OCI-LY7 (cell line): ENCODE data around the gene WNT7B. TPM values are rescaled to one million over a fixed set of nuclear protein-coding genes. Genes with fewer than 3 reads are reported as not detected.
A peak's percentile ranks its signal among the peaks of the same experiment; 100 is the strongest.

Experiments
- BruUV-seq: library from RNA; stranded (reverse); fragments of 400-500 nt; replicated peaks from 2 replicates; lab custom pipeline; 2021; lab: Mats Ljungman, UMichigan
- CTCF ChIA-PET: fragments of 300-600 bp; sonication (Branson Sonifier 250); formaldehyde crosslinking; loops from one replicate; lab custom pipeline; 2022; ENCODE audit warnings: antibody characterized with exemption; ENCODE audit not compliant: unreplicated experiment; lab: Charles Lee
- POLR2A ChIA-PET: fragments of 300-600 bp; sonication (Branson Sonifier 250); formaldehyde crosslinking; loops from one replicate; lab custom pipeline; 2022; ENCODE audit warnings: antibody characterized with exemption; lab: Charles Lee
- DNase-seq: peaks from one replicate; pipeline ENCODE4 v3.0.0-alpha.2; 2015; ENCODE audit warnings: low spot score
- H2AFZ ChIP-seq: fragments of 200-600 bp; sonication (generic), shearing (Covaris generic); 2 replicates; pipeline ENCODE4 v1.6.1; 2014; ENCODE audit warnings: mild to moderate bottlenecking, antibody characterized with exemption, low read length, moderate library complexity
- H3K27ac ChIP-seq: fragments of 200-600 bp; sonication (generic); 2 replicates; pipeline ENCODE4 v1.5.1; 2014; ENCODE audit warnings: mixed run types, low read depth, mild to moderate bottlenecking, moderate library complexity, low read length, inconsistent platforms; ENCODE audit not compliant: poor library complexity, severe bottlenecking
- H3K36me3 ChIP-seq: fragments of 200-600 bp; sonication (generic); 2 replicates; pipeline ENCODE4 v1.6.1; 2014; ENCODE audit warnings: mild to moderate bottlenecking, antibody characterized with exemption, low read length, moderate library complexity, mixed read lengths; ENCODE audit not compliant: insufficient read depth
- H3K4me1 ChIP-seq: fragments of 200-600 bp; sonication (generic); 2 replicates; pipeline ENCODE4 v1.5.1; 2014; ENCODE audit warnings: mild to moderate bottlenecking, low read length; ENCODE audit not compliant: insufficient read depth, poor library complexity, severe bottlenecking
- H3K4me2 ChIP-seq: fragments of 200-600 bp; sonication (generic); 2 replicates; pipeline ENCODE4 v1.6.1; 2014; ENCODE audit warnings: mild to moderate bottlenecking, low read length
- H3K4me3 ChIP-seq: fragments of 200-600 bp; sonication (generic); 2 replicates; pipeline ENCODE4 v1.5.1; 2014; ENCODE audit warnings: mild to moderate bottlenecking, low read depth, low read length; ENCODE audit not compliant: poor library complexity, severe bottlenecking
- H3K79me2 ChIP-seq: fragments of 200-600 bp; sonication (generic); 2 replicates; pipeline ENCODE4 v1.6.1; 2016; ENCODE audit warnings: low read depth, mild to moderate bottlenecking, low read length, moderate library complexity, mixed read lengths; ENCODE audit not compliant: insufficient read depth
- H3K9me2 ChIP-seq: fragments of 200-600 bp; sonication (generic); 2 replicates; pipeline ENCODE4 v1.6.1; 2016; ENCODE audit warnings: mild to moderate bottlenecking, low read length, mixed read lengths; ENCODE audit not compliant: insufficient read depth
- H3K9me3 ChIP-seq: fragments of 200-600 bp; sonication (generic); 2 replicates; pipeline ENCODE4 v1.6.1; 2014; ENCODE audit warnings: mild to moderate bottlenecking, mixed run types, low read length, mixed read lengths
- H4K20me1 ChIP-seq: fragments of 200-600 bp; sonication (generic); 2 replicates; pipeline ENCODE4 v1.6.1; 2014; ENCODE audit warnings: mild to moderate bottlenecking, antibody characterized with exemption, low read length, moderate library complexity, mixed read lengths; ENCODE audit not compliant: insufficient read depth
- EZH2phosphoT487 ChIP-seq: fragments of 200-600 bp; sonication (generic); IDR thresholded peaks from 2 replicates; pipeline ENCODE4 v1.6.1; 2018; ENCODE audit warnings: low read depth, borderline replicate concordance, mild to moderate bottlenecking, mixed run types, antibody characterized with exemption, low read length, moderate library complexity, mixed read lengths
- intact Hi-C: fragments of 100-400 bp; cut with micrococcal nuclease; formaldehyde crosslinking; loops from one replicate; pipeline ENCODE4 v1.10.0; 2022; ENCODE audit not compliant: unreplicated experiment
- total RNA-seq, 2 experiments: library from RNA; depleted of rRNA in 1 of 2; stranded (reverse); fragments of >200 nt in 1 of 2; shearing (Covaris generic) in 1 of 2; gene quantifications; 2 replicates each; pipeline ENCODE4 v1.2.3, GENCODE V29; 2014 to 2022
- TF ChIP-seq, protein P1 (sequence below): fragments of 200-600 bp; sonication (generic); conservative IDR thresholded peaks from 2 replicates; pipeline ENCODE4 v1.5.1; 2014; ENCODE audit warnings: mild to moderate bottlenecking, antibody characterized with exemption, low read length, moderate library complexity, mixed read lengths

WNT7B gene
- total RNA-seq, 2 experiments from 2014 or later, result not detected

DNA sequence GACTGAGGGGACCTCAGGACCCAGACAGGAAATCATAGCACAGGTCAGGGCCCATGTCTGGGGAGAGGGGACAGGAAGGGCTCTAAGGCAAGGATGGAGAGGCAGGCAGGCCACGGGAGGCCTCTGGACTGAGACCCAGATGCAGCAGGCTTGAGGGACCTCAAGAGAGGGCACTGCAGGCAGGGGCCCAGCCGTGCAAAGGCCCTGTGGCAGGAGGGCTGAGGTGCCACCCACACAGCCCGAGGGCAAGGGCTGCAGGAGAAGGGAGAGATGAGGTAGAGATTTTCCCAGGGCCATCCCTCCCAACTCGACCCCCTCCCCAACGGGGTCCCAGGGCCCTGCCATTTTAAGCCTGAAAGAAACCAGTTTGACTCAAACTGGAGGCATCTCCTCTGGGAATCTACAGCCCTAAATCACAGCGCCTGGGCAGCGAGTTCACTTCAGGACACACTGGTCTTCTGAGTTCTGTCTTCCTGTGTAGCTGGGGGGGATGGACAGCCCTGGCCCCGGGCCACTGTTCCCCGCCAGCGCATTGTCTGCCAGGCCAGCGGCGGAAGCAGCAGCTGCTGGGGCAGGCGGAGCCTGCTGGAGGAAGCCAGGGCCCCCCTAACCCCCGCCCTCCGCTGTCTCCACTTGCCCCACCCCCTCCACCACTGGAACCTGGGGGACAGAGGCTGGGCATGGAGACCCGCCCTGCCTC, 20.3 kb upstream of the WNT7B start:
- Histone ChIP-seq H3K27ac (no peak overlapping the region), H2AFZ (peak overlapping the region; percentile 49; the same call in 1 of the 2 replicates), H3K4me2 (peak overlapping the region; percentile 54), H3K79me2 (no peaks in the 10 kb centered on the region), H3K4me1 (peaks cover 43% of the 10 kb centered on the region), H3K9me3 (no peaks in the 10 kb centered on the region), H4K20me1 (no peaks in the 10 kb centered on the region), H3K9me2 (no peaks in the 10 kb centered on the region), H3K4me3 (no peak overlapping the region), H3K36me3 (no peaks in the 10 kb centered on the region)
- TF ChIP-seq, protein P1, sequence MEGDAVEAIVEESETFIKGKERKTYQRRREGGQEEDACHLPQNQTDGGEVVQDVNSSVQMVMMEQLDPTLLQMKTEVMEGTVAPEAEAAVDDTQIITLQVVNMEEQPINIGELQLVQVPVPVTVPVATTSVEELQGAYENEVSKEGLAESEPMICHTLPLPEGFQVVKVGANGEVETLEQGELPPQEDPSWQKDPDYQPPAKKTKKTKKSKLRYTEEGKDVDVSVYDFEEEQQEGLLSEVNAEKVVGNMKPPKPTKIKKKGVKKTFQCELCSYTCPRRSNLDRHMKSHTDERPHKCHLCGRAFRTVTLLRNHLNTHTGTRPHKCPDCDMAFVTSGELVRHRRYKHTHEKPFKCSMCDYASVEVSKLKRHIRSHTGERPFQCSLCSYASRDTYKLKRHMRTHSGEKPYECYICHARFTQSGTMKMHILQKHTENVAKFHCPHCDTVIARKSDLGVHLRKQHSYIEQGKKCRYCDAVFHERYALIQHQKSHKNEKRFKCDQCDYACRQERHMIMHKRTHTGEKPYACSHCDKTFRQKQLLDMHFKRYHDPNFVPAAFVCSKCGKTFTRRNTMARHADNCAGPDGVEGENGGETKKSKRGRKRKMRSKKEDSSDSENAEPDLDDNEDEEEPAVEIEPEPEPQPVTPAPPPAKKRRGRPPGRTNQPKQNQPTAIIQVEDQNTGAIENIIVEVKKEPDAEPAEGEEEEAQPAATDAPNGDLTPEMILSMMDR, result no peak
- TF ChIP-seq EZH2phosphoT487, result no peak
- no TSS peak for BruUV-seq
- POLR2A ChIA-PET, result interaction anchor here (1.6 kb wide), 1 partner anchor 39 kb away, joined by 5 read pairs; no protein-coding TSS in a partner anchor
- DNase-seq, result peak; percentile 75
- intact Hi-C loops, result loop anchor here (10.0 kb wide), 1 partner anchor 318 kb away; no protein-coding TSS in a partner anchor
- CTCF ChIA-PET, result interaction anchor here (1.1 to 3.1 kb wide), 2 partner anchors 9 to 16 kb away, joined by 4 to 18 read pairs; no protein-coding TSS in a partner anchor

DNA sequence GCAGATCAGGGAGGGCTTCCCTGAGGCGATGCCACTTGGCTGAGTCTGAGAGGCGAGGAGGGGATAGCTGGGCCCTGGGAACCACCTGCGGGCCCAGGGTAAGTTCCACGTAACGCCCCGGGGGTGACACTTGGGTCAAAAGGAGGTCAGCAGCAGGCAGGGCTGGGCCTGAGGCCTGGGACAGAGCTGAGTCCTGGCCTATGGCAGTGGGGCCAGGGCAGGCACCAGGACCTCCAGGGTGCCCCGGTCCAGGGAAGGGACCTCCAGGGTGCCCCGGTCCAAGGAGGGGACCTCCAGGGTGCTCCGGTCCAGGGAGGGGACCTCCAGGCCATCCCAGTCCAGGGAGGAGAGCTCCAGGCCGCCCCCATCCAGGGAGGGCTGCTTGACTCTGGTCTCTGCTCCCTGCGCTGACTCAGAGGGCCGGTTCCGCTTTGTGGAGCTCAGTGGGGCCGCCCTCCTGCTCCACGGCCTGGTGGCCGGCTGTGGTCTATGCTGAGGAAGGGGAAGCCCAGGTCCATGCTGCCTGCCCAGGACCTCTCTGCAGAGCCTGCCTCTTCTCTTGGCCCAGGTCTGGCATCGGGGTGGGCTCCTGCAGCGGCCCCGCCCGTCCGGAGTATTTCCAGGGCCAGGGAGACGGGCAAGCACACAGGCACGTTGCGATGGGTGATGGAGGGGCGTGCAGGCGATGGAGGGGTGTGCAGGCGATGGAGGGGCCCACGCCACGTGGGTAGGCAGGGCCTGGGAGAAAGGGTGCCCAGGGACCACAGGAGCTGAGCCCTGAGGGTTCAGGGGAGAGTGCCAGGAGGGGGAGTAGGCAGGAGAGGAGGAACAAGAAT, 19.5 kb upstream of the WNT7B start:
- CTCF ChIA-PET, result interaction anchor here (0.6 to 3.1 kb wide), 3 partner anchors 10 to 269 kb away, joined by 3 to 18 read pairs (median 3); no protein-coding TSS in a partner anchor
- POLR2A ChIA-PET, result interaction anchor here (1.6 kb wide), 1 partner anchor 40 kb away, joined by 5 read pairs; no protein-coding TSS in a partner anchor
- no peaks in the 10 kb centered on the region for H3K36me3 ChIP-seq
- DNase-seq, result no peak
- H3K4me3 ChIP-seq, result no peak overlapping the region
- no peak overlapping the region for H2AFZ ChIP-seq
- intact Hi-C loops, result loop anchor here (10.0 kb wide), 1 partner anchor 318 kb away; no protein-coding TSS in a partner anchor
- H3K4me2 ChIP-seq, result no peak overlapping the region
- no peaks in the 10 kb centered on the region for H3K79me2 ChIP-seq
- no peak overlapping the region for H3K27ac ChIP-seq
- no peaks in the 10 kb centered on the region for H3K9me2 ChIP-seq
- no peak for TF ChIP-seq EZH2phosphoT487
- TF ChIP-seq, protein P1, result no peak
- H4K20me1 ChIP-seq, result no peaks in the 10 kb centered on the region
- peaks cover 43% of the 10 kb centered on the region for H3K4me1 ChIP-seq
- no peaks in the 10 kb centered on the region for H3K9me3 ChIP-seq
- no TSS peak for BruUV-seq
